Trophoblast cell (in vitro differentiated cells and primary cell): Measurements from ENCODE around the gene LAMC2.
A peak's percentile ranks its signal among the peaks of the same experiment; 100 is the strongest.

Experiments used
- DNase-seq, 2 donors: peaks; one replicate each; pipeline ENCODE4 v3.0.0-alpha.2; 2016
- H2AFZ ChIP-seq: 2 replicates; pipeline ENCODE4 v1.6.1; 2013; ENCODE audit warnings: low read length, moderate library complexity, mild to moderate bottlenecking; ENCODE audit not compliant: insufficient read depth, poor library complexity
- H2AK5ac ChIP-seq: 2 replicates; pipeline ENCODE4 v1.6.1; 2013; ENCODE audit warnings: mild to moderate bottlenecking, low read length
- H2BK120ac ChIP-seq: 2 replicates; pipeline ENCODE4 v1.6.1; 2013; ENCODE audit warnings: low read length, mild to moderate bottlenecking, moderate library complexity; ENCODE audit not compliant: insufficient read depth, poor library complexity
- H2BK12ac ChIP-seq: 2 replicates; pipeline ENCODE4 v1.6.1; 2013; ENCODE audit warnings: mild to moderate bottlenecking, low read length, moderate library complexity
- H2BK5ac ChIP-seq: 2 replicates; pipeline ENCODE4 v1.6.1; 2013; ENCODE audit warnings: low read length, low read depth, moderate library complexity, mild to moderate bottlenecking; ENCODE audit not compliant: poor library complexity
- H3K14ac ChIP-seq: 2 replicates; pipeline ENCODE4 v1.6.1; 2013; ENCODE audit warnings: mild to moderate bottlenecking, low read length
- H3K18ac ChIP-seq: 2 replicates; pipeline ENCODE4 v1.6.1; 2013; ENCODE audit warnings: mild to moderate bottlenecking, low read length
- H3K23ac ChIP-seq: 2 replicates; pipeline ENCODE4 v1.6.1; 2013; ENCODE audit warnings: low read length
- H3K27ac ChIP-seq: 2 replicates; pipeline ENCODE4 v1.5.1; 2013; ENCODE audit warnings: low read depth, mild to moderate bottlenecking, inconsistent platforms, low read length, moderate library complexity
- H3K27me3 ChIP-seq: 2 replicates; pipeline ENCODE4 v1.6.1; 2013; ENCODE audit warnings: inconsistent platforms, mild to moderate bottlenecking, low read length, moderate library complexity; ENCODE audit not compliant: insufficient read depth
- H3K36me3 ChIP-seq, 2 experiments: 1 replicate in 1 of 2; 2 replicates in 1 of 2; pipeline ENCODE4 v1.6.1; 2013; ENCODE audit warnings: low read length in 2 of 2, mild to moderate bottlenecking in 2 of 2, moderate library complexity in 1 of 2; ENCODE audit not compliant: insufficient read depth in 2 of 2, control insufficient read depth in 1 of 2
- H3K4ac ChIP-seq: 2 replicates; pipeline ENCODE4 v1.6.1; 2013; ENCODE audit warnings: low read depth, mild to moderate bottlenecking, low read length, moderate library complexity
- H3K4me1 ChIP-seq, 2 experiments: 1 replicate in 1 of 2; 2 replicates in 1 of 2; pipeline ENCODE4 v1.6.1; 2013; ENCODE audit warnings: low read length in 2 of 2, mild to moderate bottlenecking in 2 of 2, moderate library complexity in 1 of 2; ENCODE audit not compliant: insufficient read depth in 2 of 2, control insufficient read depth in 1 of 2
- H3K4me2 ChIP-seq: 2 replicates; pipeline ENCODE4 v1.6.1; 2013; ENCODE audit warnings: inconsistent platforms, mild to moderate bottlenecking, low read length, moderate library complexity
- H3K4me3 ChIP-seq: 2 replicates; pipeline ENCODE4 v1.5.1; 2013; ENCODE audit warnings: mild to moderate bottlenecking, low read depth, low read length, inconsistent platforms
- H3K79me1 ChIP-seq: one replicate; pipeline ENCODE4 v1.6.1; 2013; ENCODE audit warnings: low read length
- H3K79me2 ChIP-seq: 2 replicates; pipeline ENCODE4 v1.6.1; 2013; ENCODE audit warnings: low read length, mild to moderate bottlenecking; ENCODE audit not compliant: control insufficient read depth, insufficient read depth, poor library complexity
- H3K9ac ChIP-seq: 2 replicates; pipeline ENCODE4 v1.6.1; 2013; ENCODE audit warnings: mild to moderate bottlenecking, low read length
- H3K9me3 ChIP-seq: 2 replicates; pipeline ENCODE4 v1.6.1; 2013; ENCODE audit warnings: low read depth, mild to moderate bottlenecking, control low read depth, inconsistent platforms, low read length; ENCODE audit not compliant: insufficient read depth
- H4K12ac ChIP-seq: 2 replicates; pipeline ENCODE4 v1.6.1; 2013; ENCODE audit warnings: low read depth, mild to moderate bottlenecking, low read length, moderate library complexity
- H4K8ac ChIP-seq: 2 replicates; pipeline ENCODE4 v1.6.1; 2013; ENCODE audit warnings: low read depth, mild to moderate bottlenecking, low read length, moderate library complexity
- H4K91ac ChIP-seq: one replicate; pipeline ENCODE4 v1.6.1; 2013; ENCODE audit warnings: low read depth, mild to moderate bottlenecking, low read length, moderate library complexity
- WGBS: extraction: QIAGEN DNeasy Blood & Tissue Kit; methylation state at CpG from one replicate; pipeline ENCODE4 v1.1.7; 2013; ENCODE audit warnings: missing lambda C conversion rate; ENCODE audit not compliant: insufficient read length, insufficient coverage; ENCODE audit errors: extremely low coverage; 5-methylcytosine and 5-hydroxymethylcytosine counted together

The LAMC2 gene

DNA sequence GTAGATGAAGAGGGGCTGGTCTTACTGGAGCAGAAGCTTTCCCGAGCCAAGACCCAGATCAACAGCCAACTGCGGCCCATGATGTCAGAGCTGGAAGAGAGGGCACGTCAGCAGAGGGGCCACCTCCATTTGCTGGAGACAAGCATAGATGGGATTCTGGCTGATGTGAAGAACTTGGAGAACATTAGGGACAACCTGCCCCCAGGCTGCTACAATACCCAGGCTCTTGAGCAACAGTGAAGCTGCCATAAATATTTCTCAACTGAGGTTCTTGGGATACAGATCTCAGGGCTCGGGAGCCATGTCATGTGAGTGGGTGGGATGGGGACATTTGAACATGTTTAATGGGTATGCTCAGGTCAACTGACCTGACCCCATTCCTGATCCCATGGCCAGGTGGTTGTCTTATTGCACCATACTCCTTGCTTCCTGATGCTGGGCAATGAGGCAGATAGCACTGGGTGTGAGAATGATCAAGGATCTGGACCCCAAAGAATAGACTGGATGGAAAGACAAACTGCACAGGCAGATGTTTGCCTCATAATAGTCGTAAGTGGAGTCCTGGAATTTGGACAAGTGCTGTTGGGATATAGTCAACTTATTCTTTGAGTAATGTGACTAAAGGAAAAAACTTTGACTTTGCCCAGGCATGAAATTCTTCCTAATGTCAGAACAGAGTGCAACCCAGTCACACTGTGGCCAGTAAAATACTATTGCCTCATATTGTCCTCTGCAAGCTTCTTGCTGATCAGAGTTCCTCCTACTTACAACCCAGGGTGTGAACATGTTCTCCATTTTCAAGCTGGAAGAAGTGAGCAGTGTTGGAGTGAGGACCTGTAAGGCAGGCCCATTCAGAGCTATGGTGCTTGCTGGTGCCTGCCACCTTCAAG, 57.3 kb downstream of the LAMC2 start:
- Histone ChIP-seq H3K23ac (no peak overlapping the region), H2AK5ac (peak overlapping the region; percentile 22), H3K36me3 (peaks cover 0 to 7% of the 10 kb centered on the region in 2 experiments), H3K4me1 (peaks cover 0 to 6% of the 10 kb centered on the region in 2 experiments), H4K8ac (no peak overlapping the region), H3K27me3 (no peaks in the 10 kb centered on the region), H3K4me2 (no peak overlapping the region), H3K9ac (no peak overlapping the region), H3K79me2 (no peaks in the 10 kb centered on the region), H3K4ac (no peak overlapping the region), H3K18ac (no peak overlapping the region), H4K12ac (no peak overlapping the region), H2BK120ac (no peak overlapping the region), H3K4me3 (no peak overlapping the region), H3K14ac (no peak overlapping the region), H3K9me3 (peaks cover 2% of the 10 kb centered on the region), H3K27ac (no peak overlapping the region), H3K79me1 (no peaks in the 10 kb centered on the region), H2BK5ac (no peak overlapping the region), H2BK12ac (no peak overlapping the region), H4K91ac (peak overlapping the region; percentile 26), H2AFZ (no peak overlapping the region)
- WGBS = no CpG with 5 or more reads among the region's 5 CpGs
- DNase-seq = peak; percentile 90 to 96

DNA sequence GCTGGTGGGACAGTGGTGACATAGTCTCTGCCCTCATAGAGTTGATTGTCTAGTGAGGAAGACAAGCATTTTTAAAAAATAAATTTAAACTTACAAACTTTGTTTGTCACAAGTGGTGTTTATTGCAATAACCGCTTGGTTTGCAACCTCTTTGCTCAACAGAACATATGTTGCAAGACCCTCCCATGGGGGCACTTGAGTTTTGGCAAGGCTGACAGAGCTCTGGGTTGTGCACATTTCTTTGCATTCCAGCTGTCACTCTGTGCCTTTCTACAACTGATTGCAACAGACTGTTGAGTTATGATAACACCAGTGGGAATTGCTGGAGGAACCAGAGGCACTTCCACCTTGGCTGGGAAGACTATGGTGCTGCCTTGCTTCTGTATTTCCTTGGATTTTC, 58.4 kb downstream of the LAMC2 start:
- no peak overlapping the region for H4K91ac ChIP-seq
- no peak overlapping the region for H3K23ac ChIP-seq
- peaks cover 0 to 7% of the 10 kb centered on the region in 2 experiments for H3K36me3 ChIP-seq
- H4K8ac ChIP-seq = no peak overlapping the region
- no peaks in the 10 kb centered on the region for H3K79me2 ChIP-seq
- H3K27me3 ChIP-seq = no peaks in the 10 kb centered on the region
- H3K4ac ChIP-seq = no peak overlapping the region
- no peak overlapping the region for H3K9ac ChIP-seq
- WGBS = no CpG with 5 or more reads among the region's 1 CpG
- H2AFZ ChIP-seq = no peak overlapping the region
- H3K4me1 ChIP-seq = peaks cover 0 to 6% of the 10 kb centered on the region in 2 experiments
- H3K9me3 ChIP-seq = peaks cover 2% of the 10 kb centered on the region
- peak; percentile 87 to 96 for DNase-seq
- no peak overlapping the region for H2BK5ac ChIP-seq
- H3K14ac ChIP-seq = no peak overlapping the region
- no peaks in the 10 kb centered on the region for H3K79me1 ChIP-seq
- H3K4me2 ChIP-seq = no peak overlapping the region
- H3K4me3 ChIP-seq = no peak overlapping the region
- H2BK12ac ChIP-seq = no peak overlapping the region
- no peak overlapping the region for H2BK120ac ChIP-seq
- H3K18ac ChIP-seq = no peak overlapping the region
- no peak overlapping the region for H2AK5ac ChIP-seq
- no peak overlapping the region for H3K27ac ChIP-seq
- no peak overlapping the region for H4K12ac ChIP-seq

- Histone ChIP-seq H2AK5ac (no peak overlapping the region), H2BK120ac (no peak overlapping the region), H3K27me3 (no peaks in the 10 kb centered on the region), H3K9ac (no peak overlapping the region), H3K14ac (no peak overlapping the region), H4K12ac (no peak overlapping the region), H3K18ac (no peak overlapping the region), H4K91ac (no peak overlapping the region), H3K23ac (no peak overlapping the region), H2BK12ac (no peak overlapping the region), H3K79me1 (no peaks in the 10 kb centered on the region), H3K27ac (no peak overlapping the region), H3K4ac (no peak overlapping the region), H3K9me3 (peaks cover 2% of the 10 kb centered on the region), H3K4me1 (peaks cover 0 to 6% of the 10 kb centered on the region in 2 experiments), H3K4me3 (no peak overlapping the region), H2BK5ac (no peak overlapping the region), H3K79me2 (no peaks in the 10 kb centered on the region), H2AFZ (no peak overlapping the region), H3K36me3 (peaks cover 0 to 4% of the 10 kb centered on the region in 2 experiments), H3K4me2 (no peak overlapping the region), H4K8ac (no peak overlapping the region)
- WGBS = no CpG with 5 or more reads among the region's 3 CpGs
- DNase-seq = no peak
These were observed 59.3 kb downstream of the LAMC2 start for GRCh38 chr1:183245357-183245756.

GRCh38 chr1:183246436-183246835, 60.4 kb downstream of the LAMC2 start:
- Histone ChIP-seq H2AFZ (no peak overlapping the region), H3K18ac (no peak overlapping the region), H3K27me3 (no peaks in the 10 kb centered on the region)

More at GRCh38 chr1:183246436-183246835, 60.4 kb downstream of the LAMC2 start:
- Histone ChIP-seq H3K9ac (no peak overlapping the region), H3K9me3 (peaks cover 3% of the 10 kb centered on the region), H3K36me3 (peaks cover 0 to 4% of the 10 kb centered on the region in 2 experiments), H3K4me1 (peaks cover 0 to 6% of the 10 kb centered on the region in 2 experiments), H2BK5ac (no peak overlapping the region), H4K12ac (no peak overlapping the region), H3K23ac (no peak overlapping the region), H2AK5ac (no peak overlapping the region), H3K4me3 (no peak overlapping the region), H2BK12ac (no peak overlapping the region), H3K79me2 (no peaks in the 10 kb centered on the region), H3K4ac (no peak overlapping the region), H2BK120ac (no peak overlapping the region), H4K91ac (no peak overlapping the region), H3K4me2 (no peak overlapping the region), H3K79me1 (no peaks in the 10 kb centered on the region), H3K14ac (no peak overlapping the region), H3K27ac (no peak overlapping the region), H4K8ac (no peak overlapping the region)
- DNase-seq = no peak
